HG03108 (cell line): Measurements from ENCODE around the gene BMPR1B.

Source experiments
- ATAC-seq: cut with Tn5 transposase; IDR thresholded peaks from one replicate; pipeline ENCODE4 v1.9.1; 2021; ENCODE audit warnings: moderate library complexity; ENCODE audit not compliant: unreplicated experiment

Gene BMPR1B

DNA sequence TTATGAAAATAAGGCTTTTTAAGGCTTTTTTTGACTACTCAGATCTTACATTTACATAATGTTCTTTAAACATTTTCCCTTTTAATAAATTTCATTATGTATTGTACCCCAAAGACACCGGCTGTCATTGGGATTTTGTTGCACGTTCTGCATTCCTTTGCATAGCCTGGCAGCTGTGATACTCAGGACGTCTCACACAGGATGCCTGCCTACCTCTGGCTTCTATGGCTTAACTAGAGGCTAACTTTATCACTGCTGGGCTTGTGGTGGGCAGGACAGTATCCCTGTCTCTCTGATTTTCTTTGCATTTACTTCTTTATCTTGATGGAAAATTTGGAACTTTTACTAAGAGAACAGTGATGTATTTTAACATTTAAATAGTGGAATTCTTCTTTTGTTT is 147.8 kb downstream of the BMPR1B start:
- no peak for ATAC-seq

DNA sequence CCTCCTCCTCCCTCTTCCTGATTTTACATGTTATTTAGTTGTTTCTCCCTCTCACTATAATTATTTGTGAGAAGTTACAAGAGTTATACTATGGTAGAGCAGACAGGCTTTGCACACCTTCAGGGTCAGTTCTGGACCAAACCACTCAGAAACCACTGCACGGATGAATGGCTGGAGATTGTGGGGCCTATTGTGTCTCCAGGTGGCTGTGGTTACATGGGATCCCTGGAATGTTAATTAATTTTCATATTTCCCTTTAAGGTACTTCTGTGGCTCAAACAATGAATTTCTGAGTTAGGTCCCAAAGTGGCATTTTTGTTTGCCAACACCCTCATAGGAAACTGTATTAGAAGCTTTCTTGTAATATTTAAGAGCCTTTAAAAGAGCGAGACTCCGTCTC is 151.9 kb downstream of the BMPR1B start:
- no peak for ATAC-seq

DNA sequence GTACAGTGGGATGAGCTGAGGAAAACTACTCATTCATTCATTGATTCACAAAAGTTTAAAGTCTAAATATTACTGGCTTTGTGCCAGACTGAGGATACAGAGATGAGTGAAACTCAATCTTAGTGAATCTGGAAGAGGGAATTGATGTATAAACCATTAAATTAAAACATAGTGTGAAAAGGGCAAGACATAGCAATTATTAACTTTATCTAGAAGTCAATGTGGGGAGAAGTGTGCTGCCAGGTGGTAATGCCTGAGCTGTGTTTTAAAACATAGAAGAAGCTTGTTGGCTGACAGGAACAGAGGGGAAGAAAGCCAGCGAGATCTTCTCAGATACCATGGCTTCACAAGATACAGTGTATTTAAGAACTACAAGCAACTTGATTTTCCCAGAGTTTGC is 153.4 kb downstream of the BMPR1B start:
- no peak for ATAC-seq

DNA sequence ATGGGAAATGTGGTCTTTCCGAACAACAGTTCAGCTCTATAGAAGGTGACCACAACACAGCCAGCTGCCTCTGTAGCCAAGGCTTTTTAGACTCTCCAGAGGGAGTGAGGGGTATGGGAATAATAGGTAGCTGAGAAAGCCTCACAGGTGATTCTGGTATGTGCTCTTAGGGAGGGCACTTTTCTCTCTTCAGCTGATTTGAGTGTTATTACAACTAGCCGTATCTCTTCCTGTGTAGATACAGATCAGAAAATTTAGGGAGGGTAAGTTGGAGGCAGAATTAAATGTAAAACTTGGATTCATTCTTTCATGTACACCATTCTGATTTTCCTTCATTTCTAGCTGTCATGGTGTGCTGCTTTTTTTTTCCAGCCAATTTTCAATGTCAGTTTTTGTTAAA is 154.9 kb downstream of the BMPR1B start:
- no peak for ATAC-seq

DNA sequence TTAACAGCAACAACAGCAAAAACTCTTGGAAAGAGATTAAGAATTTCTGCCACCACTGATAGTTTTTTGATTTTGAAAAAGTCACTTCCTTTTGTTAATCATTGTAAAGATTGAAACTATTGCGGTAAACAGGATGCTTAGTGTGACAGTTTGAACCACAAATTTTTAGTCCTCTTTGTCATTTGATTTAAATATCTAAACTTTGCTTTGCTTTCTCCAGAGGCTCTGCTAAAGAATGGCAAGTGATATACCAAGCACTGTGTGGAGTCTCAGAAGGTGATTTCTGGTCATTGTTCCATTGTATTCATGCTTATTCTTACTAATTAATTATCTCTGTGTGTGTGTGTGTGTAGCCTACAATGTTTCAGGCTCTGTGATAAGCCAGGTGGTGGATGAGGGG is 155.6 kb downstream of the BMPR1B start:
- peak; percentile 89 for ATAC-seq

DNA sequence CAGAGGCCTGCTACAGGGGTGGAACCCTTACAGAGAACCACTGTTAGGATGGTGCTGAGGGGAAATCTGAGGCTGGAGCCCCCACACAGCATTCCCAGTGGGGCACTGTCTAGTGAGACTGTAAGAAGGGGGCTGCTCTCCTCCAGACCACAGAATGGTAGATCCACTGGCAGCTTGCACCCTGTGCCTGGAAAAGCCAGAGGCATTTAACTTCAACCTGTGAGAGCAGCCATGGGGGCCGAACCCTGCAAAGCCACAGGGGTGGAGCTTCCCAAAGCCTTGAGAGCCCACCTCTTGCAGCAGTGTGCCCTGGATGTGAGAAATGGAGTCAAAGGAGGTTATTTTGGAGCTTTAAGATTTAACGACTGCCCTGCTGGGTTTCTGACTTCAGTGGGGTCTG is 159.4 kb downstream of the BMPR1B start:
- no peak for ATAC-seq

DNA sequence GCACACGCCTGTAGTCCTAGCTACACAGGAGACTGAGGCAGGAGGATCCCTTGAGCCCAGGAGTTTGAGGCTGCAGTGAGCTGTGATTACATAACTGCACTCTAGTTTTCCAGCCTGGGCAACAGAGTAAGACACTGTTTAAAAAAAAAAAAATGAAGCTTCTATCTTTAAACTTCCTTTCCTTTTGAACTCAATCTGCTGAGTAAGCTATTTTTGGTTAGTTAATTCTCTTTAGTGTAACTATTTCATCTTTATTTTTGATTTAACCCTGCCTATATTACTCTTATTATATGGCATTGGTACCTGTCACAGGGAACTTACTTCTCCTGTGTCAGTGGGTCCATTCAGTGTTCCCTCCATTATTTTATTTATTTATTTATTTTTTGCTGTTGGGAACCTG is 160.8 kb downstream of the BMPR1B start:
- no peak for ATAC-seq

DNA sequence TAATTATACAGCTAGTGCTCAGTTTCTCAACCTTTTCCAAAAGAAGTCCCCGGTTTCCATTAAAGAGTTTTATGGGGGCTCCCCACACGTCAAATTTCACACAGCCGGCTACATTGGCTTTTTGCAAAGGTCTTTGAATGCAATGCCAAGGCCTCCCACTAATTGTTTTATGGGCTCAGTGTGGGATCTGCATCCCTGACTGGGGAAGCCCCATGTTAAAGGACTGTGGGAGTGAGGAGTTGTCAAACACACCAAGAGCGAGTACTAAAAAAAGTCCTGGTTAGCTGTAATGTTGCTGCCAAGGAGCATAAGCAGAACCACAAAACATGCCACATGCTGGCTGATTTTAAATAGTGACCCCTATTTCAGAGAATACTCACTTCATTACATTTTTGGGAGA is 162.6 kb downstream of the BMPR1B start:
- ATAC-seq = no peak

DNA sequence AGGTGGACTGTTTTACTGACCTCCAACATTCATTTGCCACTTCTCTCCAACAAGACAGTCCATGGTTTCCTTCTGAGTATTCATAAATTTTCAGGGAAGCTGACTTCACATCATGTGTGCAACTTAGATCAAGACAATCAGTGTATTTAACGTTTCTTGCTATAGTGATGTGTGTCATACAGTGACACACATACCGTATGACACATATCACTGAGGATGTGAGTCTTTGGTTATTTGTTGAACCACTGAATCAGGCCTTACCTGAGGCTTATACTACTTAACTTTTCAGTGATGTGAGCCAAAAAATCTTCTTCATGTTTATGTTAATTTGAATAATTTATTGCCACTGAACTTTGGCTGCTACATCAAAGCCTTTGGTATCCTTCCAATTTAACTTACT is 166.8 kb downstream of the BMPR1B start:
- ATAC-seq = no peak

DNA sequence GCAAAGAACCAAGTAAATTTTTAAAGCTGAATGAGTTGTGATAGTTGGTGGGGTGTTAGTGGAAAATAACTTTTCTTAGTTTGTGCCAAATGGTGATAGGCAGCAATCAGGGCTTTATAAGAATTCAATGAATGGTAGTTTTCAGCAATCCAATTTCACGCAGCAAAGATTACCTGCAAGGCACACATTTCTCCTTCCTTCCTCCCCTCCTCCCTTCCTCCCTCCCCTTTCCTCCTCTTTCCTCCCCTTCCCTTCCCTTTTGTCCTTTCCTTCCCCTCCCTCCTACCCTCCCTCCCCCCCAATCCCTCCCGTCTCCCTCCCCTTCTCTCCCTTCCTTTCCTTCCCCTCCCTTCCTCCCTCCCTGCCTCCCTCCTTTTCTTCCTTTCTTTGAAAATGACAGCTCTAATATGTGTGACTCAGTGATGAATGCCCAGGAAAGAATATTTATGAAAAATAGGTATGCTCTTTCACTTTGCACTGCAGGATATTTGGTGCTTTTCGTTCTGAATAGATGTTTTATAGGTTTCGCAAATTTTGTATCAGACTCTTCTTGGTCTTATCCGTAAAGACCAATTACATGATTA is 168.1 kb downstream of the BMPR1B start:
- ATAC-seq = no peak

DNA sequence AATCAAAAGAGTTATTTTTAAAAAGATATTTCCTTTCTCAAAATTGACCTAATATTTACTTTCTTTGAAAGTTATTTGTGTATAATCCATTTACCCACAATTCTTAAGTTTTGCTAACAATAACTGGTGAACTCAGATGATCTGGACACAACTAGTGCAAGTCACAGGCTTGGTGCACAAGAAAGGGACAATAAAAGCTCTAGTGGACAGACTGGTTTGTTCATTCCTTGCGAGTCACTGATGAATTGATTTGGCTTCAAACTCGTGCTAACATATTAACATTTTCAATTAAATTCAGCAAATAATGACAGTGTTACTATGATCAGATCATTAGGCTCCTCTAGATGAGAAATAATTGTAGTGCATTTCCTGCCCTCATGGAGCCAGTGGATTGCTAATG is 169.2 kb downstream of the BMPR1B start:
- ATAC-seq = no peak

DNA sequence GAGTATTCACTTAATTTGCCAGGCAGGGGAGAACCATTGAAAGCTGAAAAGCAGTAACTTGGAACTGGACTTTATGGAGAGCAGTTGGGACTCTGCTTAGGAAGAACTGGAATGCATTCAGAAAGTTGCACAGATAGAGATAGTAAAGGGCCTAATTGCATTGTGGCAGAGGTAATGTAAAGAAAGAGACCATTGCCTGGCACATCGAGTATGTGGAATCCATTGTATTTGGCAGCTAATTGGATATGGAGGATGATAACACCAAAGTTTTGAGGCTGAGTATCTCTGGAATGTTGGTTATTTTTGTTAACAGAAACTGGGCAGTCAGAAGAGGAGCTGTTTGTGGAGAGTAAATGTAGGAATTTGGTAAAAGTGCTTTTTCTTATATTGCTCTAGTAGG is 169.9 kb downstream of the BMPR1B start:
- no peak for ATAC-seq

DNA sequence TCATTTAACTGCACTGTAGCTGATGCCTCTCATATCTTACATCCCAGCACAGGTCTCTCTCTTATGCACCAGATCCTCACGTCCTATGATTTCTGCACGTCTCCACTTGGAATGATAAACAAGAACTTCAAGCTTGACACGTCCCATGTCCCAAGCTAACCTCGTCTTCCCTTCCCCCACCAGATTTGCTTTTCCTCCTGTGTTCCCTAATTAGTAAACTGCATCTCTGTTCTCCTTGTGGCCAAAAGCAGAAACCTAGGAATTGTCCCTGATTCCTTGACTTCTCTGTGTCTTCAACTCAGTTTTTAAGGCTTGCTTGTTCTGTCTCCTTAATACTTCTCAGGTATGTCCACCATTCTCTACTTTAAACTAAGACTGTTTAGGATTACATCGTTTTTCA is 171.9 kb downstream of the BMPR1B start:
- ATAC-seq = no peak

DNA sequence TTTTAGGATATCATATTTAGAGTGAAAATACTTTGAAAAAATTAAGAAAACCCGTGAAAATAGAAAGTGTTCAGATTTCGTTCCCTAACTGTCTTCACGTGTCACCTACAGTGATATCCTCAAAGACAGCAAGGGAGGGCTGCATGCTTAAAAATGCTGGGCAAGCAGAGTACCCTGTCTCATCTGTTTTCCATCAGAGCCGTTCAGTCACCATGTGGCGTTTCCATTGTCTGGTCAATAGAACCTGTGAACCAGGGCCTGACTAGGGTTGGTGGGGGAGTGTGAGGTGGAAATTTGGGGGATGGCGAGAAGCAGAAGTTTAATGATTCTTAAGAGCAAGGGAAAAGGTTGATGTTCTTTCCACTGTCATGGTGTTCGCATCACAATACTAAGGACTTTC is 173.9 kb downstream of the BMPR1B start:
- no peak for ATAC-seq

DNA sequence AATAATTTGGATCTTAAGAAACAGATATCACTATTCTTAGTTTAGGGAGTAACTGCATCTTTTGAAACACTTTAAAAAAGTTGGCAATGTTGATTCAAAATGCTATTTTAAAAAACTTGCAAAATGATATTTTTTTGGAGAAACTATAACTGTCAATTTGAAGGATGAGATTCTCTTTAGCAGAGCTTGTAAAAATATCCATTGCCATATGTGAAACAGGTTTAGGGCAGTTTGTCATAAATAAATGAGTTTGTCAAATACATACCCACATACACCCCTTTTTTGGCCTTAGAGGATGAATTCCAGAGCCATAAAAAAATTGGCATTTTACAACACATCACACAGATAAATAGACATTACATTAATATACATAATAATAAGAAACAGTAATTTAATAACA is 174.6 kb downstream of the BMPR1B start:
- no peak for ATAC-seq

DNA sequence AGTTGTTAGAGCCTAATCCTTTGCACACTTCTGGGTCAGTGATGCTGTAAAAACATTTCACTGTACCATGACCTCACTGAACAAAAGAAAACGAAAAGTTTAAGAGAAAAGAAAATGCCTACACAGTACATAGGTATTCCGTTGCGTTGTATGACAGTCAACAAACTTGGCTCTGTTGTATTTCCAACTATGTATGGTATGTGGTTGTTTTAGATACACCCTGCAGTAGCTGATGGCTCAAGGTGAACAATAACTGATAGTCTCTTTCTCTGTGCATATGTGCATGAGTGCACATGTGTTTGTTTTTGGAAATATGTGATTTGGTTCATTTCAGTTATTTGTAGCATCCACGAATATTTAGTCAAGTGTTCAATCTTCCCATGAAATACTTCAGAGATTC is 176.0 kb downstream of the BMPR1B start:
- no peak for ATAC-seq

DNA sequence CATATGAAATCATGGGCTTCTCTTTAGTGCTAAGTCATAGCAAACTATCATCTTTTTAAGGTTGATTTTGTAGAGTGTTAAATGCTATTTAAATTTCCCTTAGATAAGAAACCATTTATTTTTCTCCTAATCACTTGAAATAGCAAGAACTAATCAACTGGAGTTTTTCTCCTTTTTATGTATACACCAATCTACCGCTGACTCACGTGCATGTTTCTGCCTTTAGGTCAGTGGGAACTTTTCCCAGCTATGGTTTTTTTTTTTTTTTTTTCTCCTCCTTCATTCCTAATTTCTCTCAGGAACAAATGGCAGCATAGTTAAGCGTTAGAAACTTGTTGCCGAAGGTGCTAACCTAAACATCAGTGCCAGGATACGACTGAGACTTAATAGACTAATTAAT is 176.4 kb downstream of the BMPR1B start:
- ATAC-seq = no peak

DNA sequence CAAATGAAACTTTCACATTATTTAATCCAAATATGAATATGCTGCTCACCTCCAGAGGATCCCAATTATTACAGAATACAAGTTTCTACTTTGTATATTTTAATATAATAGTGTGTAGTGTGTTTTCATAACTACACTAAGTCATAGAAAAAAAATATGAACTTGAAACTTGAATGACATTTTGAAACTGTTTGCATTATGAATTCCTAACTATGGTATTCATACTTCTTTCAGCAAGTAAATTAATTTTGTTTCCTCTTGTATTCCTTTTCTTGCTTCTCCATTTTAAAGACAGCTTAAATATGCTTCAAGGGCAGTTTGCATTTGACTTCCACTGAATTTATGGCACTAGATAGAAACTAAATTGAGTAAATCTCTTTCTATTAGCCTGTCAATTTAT is 177.1 kb downstream of the BMPR1B start:
- ATAC-seq = no peak

DNA sequence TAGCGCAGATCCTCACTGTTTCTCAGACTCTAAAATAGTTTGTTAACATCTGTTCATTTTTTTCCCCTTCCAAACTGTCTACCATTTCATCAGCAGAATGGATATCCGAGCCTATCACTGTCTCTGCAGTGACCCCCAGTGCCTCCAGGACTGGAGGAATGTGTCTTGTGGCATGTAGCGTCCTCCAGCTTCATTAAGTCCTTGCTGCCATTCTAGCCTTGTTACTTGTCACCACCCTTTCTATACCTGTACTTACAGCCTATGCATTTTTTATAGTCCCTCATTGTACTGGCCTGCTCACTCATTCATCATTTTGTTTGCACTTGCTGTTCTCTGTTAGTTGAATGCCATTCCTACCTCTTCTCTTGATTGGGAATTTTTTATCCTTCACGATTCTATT is 179.1 kb downstream of the BMPR1B start:
- ATAC-seq = no peak

DNA sequence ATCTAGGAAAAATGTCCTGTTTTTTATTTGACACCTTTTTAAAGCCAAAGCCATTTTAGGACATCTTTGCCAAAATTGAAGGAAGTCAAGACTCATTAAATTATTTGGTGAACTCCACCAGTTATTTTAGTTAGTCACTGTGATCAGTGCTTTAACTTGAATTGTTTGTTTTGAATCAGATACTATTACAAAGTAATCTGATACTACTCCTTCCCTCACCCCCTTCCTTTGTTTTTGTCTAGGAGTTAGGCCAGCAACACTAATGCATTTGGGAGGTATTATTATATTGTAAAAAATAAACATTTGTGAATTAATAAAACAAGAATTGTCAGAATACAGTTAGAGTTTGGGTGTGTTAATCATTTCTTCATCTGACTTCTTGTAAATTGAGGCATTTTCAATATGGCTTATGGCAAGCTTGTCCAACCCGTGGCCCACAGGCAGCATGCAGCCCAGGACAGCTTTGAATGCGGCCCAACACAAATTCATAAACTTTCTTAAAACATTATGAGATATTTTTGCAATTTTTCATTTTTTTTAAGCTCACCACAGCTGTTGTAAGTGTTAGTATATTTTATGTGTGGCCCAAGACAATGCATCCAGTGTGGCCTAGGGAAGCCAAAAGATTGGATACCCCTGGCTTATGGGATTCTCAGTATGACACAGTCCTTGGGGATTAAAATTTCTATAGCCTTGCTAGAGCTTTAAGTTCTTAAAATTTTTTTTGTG is 182.2 kb downstream of the BMPR1B start:
- no peak for ATAC-seq

DNA sequence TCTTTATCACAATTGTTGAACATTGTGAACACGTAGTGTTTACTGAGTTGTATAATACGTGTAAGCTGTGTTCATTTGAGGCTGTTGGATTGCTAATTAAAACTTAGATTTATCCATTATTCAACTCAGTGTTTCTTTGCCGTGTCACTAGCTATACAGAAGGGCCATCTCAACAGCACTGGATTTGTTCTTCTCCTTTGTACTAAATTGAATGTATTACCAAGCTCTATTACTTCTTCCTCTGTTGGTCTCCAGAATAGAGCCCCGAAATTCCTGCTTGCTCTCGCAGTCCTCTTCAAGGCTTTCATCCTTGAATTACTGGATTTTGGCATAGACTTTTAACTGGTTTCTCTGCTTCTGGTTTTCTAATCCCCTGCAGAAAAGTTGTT is 182.8 kb downstream of the BMPR1B start:
- no peak for ATAC-seq

DNA sequence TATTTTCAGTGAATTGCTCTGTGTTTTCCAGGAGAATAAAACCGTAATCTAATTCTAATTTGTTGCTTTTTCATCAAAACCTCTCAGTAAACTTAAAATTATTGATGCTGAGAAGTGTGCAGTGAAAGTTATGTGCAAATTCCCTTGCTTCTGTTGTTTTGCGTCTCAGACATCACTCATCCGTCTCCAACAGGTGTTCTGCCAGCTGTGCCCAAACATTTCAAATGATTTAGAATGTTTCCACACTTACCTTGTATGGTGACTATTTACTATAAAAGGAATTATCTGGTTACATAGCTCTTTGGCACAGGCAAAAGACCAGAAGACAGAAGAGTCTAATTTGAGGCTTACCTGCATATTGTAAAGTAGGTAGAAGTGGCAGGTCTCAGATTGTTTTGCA is 184.0 kb downstream of the BMPR1B start:
- no peak for ATAC-seq

DNA sequence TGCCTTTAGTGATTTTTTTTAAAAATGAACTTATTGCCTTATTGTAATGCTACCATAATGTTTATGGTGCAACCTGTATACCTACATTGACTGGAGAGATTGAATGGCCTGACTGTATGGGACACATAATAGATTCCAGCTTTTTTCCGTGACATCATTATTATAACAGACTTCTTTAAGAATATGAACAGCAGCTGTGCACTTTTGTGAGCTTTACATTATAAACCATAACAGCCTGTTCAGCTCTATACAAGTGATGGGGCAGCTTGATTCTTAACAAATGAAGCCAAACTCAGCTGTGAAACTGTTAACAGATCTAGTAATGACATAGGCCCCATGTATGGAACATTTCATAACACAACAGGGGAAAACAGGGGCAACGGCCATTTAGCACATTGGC is 187.0 kb downstream of the BMPR1B start:
- ATAC-seq = no peak
